ENCODE data around the gene DAP3.
"Not testable (repeated sequence)": the region's sequence is repeated elsewhere in the genome, so short reads cannot be mapped to it uniquely, and the experiment has no call there.

The DAP3 gene

GRCh38 chr1:155761736-155762405, 73.0 kb downstream of the DAP3 start:
- DNase-seq: no peak
- intact Hi-C loops (cut with DNase I): no loop called here

DNA sequence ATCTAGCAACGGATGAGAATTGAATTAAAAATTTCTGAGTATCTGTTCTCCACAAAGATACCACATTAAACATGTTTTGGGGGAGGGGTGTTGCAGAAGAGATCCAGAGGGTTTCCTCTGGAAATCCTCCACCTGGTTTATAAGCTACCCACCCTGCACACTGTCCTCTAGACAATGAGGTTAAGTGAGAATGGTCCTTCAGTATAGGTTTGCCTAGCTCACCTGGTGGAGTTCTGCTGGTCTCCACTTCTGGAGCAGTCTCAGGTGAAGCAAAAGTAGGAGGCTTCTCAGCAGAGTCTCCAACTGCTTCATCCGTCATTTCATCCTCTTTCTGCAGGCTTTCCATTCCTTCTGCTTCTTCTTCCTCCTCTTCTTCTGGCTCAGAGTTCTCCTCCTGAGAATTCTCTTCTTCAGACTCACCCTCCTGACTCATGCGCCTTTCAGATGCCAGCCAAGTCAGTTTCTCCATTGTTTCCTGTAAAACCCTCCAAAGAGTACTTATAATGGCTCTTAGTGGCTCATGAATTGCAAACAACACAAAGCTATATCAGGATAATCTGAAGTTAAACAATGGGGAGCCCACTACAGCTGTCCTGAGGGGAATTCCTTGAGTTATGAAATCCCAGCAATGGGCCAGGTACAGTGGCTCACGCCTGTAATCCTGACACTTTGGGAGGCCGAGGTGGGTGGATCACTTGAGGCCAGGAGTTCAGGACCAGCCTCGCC, 74.4 kb downstream of the DAP3 start:
- intact Hi-C loops (cut with DNase I): not testable (repeated sequence)

DNA sequence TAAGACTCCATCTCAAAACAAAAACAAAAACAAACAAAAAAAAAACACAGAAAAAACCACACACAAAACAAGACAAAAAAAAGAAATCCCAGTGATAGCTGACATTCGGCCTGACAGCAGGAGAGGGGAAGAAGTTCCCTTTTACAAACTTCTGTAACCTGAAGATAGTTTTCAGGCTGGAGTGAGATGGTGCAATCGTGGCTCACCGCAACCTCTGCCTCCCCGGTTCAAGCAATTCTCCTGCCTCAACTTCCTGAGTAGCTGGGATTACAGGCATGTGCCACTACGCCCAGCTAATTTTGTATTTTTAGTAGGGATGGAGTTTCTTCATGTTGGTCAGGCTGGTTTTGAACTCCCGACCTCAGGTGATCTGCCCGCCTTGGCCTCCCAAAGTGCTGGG, 75.1 kb downstream of the DAP3 start:
- intact Hi-C loops (cut with DNase I): not testable (repeated sequence)
- peak in 1 of 42 donors; percentile 6 for DNase-seq

More for the DNA sequence above, 74.4 kb downstream of the DAP3 start:
- DNase-seq: peak in 35 of 42 donors; percentile 14 to 80 (median 52)

GRCh38 chr1:155767399-155767989, 78.6 kb downstream of the DAP3 start:
- intact Hi-C loops (cut with DNase I); DNase-seq: not testable (repeated sequence)

DNA sequence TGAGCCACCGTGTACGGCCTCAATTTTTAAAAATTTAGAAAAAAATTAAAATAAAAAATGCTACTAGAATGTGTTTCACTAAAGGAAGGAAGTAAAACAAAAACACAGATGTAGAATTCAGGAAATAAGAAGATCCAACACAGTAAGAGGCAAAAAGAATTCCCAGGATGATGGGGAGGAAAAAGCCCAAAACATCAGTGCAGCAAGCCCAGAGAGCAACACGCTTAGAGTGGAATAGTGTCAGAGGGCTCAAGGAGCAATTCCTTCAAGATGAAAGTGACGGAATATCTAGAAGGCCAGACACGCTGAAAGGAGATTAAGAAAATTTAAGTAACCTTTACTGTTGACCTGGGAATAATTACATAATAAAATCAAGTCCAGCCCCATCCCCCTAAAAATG, 80.4 kb downstream of the DAP3 start:
- intact Hi-C loops (cut with DNase I): no loop called here
- DNase-seq: no peak

GRCh38 chr1:155773221-155773620, 84.3 kb downstream of the DAP3 start:
- DNase-seq: no peak
- intact Hi-C loops (cut with DNase I): no loop called here

DNA sequence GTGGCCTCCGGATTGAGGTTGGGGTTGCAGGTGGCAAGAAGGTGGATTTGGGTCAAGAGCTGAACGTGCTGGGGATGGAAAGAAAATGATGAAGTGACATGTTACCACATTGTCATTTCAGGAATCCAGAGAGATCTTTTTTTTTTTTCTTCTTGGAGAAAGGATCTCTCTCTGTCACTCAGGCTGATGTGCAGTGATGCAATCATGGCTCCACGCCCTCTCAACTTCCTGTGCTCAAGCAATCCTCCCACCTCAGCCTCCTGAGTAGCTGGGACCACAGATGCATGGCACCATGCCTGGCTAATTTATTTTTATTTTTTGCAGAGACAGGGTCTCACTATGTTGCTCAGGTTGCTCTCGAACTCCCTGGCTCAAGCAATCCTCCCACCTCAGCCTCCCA, 87.5 kb downstream of the DAP3 start:
- DNase-seq: peak in 37 of 42 donors; percentile 3 to 80 (median 44)
- intact Hi-C loops (cut with DNase I): no loop called here

DNA sequence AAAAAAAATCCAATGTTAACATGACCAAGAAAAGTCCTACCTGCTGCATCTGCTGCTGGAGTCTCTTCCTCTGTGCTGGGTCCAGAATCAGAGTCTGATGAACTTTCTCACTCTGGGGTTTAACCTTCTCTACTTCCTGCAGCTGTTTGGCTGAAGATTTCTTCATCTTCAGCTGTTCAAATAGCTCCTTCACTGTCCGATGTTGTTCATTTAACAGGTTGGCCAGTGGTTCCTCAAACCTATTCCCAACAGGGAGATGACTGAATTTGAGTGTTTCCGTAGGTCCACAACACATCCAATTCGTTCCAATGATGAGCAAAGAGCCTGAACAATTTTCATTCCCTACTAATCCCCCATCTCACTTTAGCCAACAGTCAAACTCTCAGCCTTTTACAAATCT, 88.7 kb downstream of the DAP3 start:
- intact Hi-C loops (cut with DNase I): no loop called here

More for the DNA sequence above, 88.7 kb downstream of the DAP3 start:
- DNase-seq: no peak
